ENCODE results near the gene RNF11. TPM values are rescaled to one million over a fixed set of nuclear protein-coding genes. Genes with fewer than 3 reads are reported as not detected.

RNF11 gene
- total RNA-seq: 39.9 and 50.1 TPM in 2 replicates

GRCh38 chr1:51235673-51236530 lies at the start of gene RNF11:
Gene RNF11 (plus strand): TSS chr1:51236273. CDS start chr1:51236757, 484 bp downstream.

Other genes starting within 250 kb of the RNF11 start
- not detected in 2 replicates for gene C1orf185, start 134.0 kb upstream of the RNF11 start, total RNA-seq
- 0.78 and 3.2 TPM in 2 replicates for gene TTC39A, start 94.3 kb downstream of the RNF11 start, total RNA-seq